HG02798 (cell line): ENCODE results near the gene JHY.

Experiments
- ATAC-seq: cut with Tn5 transposase; IDR thresholded peaks from one replicate; pipeline ENCODE4 v1.9.1; 2021; ENCODE audit warnings: mild to moderate bottlenecking; ENCODE audit not compliant: unreplicated experiment, poor library complexity

Gene JHY

GRCh38 chr11:122869622-122870021 is 12.9 kb upstream of the JHY start:
- no peak for ATAC-seq

GRCh38 chr11:122871302-122871701 is 11.3 kb upstream of the JHY start:
- no peak for ATAC-seq

GRCh38 chr11:122872046-122872445 is 10.5 kb upstream of the JHY start:
- no peak for ATAC-seq

DNA sequence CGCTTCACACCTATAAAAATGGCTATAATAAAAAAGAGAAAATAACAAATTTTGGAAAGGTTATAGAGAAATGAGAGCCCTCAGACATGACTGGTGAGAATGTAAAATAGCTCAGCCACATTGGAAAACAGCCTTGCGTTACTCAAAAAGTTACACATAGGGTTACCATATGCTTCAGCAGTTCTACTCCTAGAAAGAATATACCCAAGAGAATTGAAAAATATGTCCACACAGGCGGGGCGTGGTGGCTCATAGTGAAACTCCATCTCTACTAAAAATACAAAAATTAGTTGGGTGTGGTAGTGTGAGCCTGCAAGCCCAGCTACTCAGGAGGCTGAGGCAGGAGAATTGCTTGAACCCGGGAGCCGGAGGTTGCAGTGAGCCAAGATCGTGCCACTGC is 7.6 kb upstream of the JHY start:
- ATAC-seq, result peak; percentile 43

- ATAC-seq, result no peak
Observed at GRCh38 chr11:122877732-122878131, 4.8 kb upstream of the JHY start.

GRCh38 chr11:122879785-122880184 is 2.8 kb upstream of the JHY start:
- ATAC-seq, result no peak

- peak; percentile 42 for ATAC-seq
Observed at GRCh38 chr11:122882857-122883645, 492 bp downstream of the JHY start.

DNA sequence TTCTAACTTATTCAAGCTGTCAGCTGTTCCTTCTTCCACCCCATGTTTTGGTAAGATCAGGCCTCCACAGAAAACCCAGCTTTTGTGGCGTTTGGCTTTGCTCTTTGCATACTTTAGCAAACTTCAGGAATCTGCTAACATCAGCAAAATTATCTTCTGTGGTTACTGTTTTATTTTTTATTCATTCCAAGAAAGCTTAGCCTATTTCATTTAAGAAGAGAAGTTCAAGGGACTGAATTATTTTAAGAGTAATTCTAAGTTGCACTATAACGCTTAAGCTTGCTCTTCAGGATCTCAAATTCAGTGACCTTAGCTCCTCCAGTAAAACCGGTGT is 1.1 kb downstream of the JHY start:
- ATAC-seq, result no peak

GRCh38 chr11:122888162-122888561 is 5.6 kb downstream of the JHY start:
- ATAC-seq, result no peak

DNA sequence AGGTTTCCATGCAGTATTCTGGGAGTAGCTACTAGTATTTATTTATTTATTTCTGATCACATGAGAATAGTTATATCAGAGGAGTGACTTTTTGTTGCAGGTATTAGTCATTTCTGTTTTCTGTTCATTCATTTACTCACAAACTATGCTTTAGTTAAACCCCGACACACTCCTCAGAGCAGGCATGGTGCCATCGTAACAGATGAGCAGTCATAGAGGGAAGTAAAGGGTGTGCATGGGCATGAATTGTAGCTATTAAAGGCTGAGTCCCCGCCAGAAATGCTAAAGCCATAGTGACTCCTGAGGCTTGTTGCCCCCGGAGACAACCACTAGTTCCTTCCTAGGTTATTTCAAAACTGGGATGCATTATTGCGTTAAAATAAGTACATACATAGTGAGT is 10.6 kb downstream of the JHY start:
- no peak for ATAC-seq

DNA sequence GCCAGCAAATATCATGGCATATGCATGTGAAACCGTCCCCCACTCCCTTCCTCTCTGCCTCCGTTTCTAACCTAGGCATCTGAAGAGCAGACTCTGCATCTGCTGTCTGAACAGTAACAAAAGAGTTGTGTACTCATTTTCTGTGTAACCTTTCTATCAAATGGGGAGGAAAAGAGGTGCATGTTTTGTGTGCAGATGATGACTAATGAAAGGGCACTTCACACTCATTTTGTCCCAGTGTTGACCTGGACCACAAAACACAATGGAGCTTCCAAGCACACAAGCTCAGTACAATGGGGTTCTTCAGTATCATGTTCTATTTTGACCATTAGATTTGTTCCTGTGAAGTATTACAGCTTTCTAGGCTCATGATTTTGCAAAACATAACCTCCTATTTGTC is 13.0 kb downstream of the JHY start:
- no peak for ATAC-seq

GRCh38 chr11:122897606-122898210 is 15.1 kb downstream of the JHY start:
- no peak for ATAC-seq

- ATAC-seq, result no peak
Observed at GRCh38 chr11:122898799-122899198, 16.2 kb downstream of the JHY start.

DNA sequence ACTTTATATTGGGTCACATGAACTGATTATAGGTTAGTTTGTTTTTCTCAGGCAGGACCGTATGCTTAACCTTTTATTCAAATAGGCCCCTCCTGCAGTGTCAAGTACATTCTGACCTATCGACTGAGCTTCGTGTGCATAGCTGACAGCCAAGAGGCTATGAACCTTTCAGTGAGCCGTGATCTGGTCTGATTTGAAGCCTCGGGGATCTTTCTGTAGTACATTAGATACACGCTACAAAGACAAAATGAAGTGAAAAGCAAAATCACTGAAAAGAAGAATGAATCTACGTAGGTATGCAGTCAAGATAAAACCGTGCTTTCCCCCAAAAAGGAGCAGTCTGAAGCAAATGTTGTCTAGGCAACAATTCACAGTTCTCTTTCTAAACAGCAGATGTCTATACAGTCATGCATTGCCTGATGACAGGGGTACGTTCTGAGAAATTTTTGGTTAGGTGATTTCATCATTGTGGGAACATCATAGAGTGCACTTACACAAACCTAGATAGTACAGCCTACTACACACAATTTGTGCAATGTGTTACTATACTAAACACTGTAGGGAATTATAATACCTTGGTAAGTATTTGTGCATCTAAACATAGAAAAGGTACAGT is 18.1 kb downstream of the JHY start:
- no peak for ATAC-seq

- ATAC-seq, result no peak
Observed at GRCh38 chr11:122902951-122903350, 20.4 kb downstream of the JHY start.

- no peak for ATAC-seq
Observed at GRCh38 chr11:122910775-122911174, 28.2 kb downstream of the JHY start.

GRCh38 chr11:122917311-122917710 is 34.8 kb downstream of the JHY start:
- no peak for ATAC-seq

- ATAC-seq, result no peak
Observed at GRCh38 chr11:122918734-122919133, 36.2 kb downstream of the JHY start.

- ATAC-seq, result no peak
Observed at GRCh38 chr11:122920579-122920978, 38.0 kb downstream of the JHY start.

- no peak for ATAC-seq
Observed at GRCh38 chr11:122922893-122923292, 40.3 kb downstream of the JHY start.

- no peak for ATAC-seq
Observed at GRCh38 chr11:122923302-122923701, 40.7 kb downstream of the JHY start.

DNA sequence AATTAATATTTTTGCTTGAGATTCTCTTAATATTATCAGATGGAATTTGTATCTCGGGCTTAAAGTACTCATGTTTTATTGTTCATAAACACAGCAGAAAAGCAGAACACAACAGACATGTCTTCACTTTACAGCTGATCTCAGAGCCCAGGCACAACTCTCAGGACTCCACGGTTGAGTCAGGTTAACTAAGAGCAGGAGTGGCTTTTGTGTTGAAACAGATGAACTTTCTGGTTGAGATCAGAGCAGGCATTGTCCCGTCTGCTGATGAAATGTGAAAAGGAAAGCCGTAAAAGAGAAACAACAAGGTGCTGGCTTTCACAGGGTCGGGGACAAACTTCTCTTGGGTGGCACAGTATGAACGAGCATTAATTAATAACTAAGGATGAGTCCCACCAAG is 49.0 kb downstream of the JHY start:
- no peak for ATAC-seq
